ENCODE data around the gene CORO1C.

Gene CORO1C

GRCh38 chr12:108647585-108648287 lies 83.6 kb downstream of the CORO1C start:
- DNase-seq (ENCODE audit: low read depth in 2 of 2) = no peak

- DNase-seq (ENCODE audit: low read depth in 2 of 2) = no peak
These were observed 84.4 kb downstream of the CORO1C start for GRCh38 chr12:108646600-108647579.

DNA sequence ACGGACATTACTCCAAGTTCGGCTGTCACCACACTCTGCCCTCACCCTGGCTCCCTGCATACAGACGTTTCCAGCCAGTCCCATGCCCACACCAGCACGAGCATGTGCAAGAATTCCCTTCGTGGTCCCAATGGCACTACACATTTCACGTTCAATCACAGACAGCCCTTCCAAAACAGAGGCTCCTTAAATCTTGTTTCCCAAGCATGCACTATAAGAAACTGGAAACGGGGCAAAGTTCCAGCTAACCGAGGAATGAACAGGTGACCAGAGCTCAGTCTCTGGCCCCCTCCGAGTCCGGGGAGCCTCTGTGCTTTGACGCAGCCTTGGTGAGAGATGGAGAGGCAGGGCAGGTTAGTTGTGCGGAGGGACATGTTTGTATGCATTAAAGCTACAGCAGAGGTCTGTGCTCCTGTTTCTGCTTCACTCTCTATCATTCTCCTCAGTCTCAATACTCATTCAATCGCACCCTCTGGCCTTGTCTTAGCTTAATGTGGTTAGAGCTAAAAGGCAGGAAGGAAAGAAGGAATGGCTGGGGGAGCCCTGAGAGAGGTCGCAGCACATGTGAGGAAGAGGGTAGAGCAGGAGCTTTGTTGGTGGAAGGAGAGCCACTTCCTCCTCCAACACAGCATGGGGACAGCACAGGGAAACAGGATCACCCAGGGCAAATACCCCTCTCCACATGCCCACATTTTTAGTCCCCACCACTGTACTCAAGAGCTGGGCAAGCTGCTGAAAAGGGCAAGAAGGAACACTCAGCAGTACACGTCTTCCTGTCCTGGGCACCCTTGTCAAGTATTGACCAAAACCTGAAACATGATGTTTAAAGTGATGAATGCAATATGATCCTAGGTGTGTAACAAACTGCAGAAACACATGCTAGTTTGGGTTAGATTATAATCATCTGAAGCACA lies 85.4 kb downstream of the CORO1C start:
- DNase-seq (ENCODE audit: low read depth in 2 of 2) = no peak

DNA sequence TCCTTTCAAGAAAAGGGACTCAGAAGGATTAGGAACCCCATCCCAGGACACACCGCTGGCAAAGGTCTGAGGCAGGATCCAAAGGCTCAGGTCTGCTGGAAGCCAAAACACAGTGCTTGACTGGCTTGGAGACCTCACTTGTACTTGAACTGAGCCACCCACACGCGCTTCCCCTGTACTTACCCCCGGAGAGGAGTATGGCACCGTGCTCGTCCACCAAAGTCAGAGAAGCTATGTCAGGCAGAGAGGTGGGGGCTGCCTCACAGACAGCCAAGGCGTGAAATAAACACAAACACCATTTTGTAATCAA lies 86.6 kb downstream of the CORO1C start:
- DNase-seq (ENCODE audit: low read depth in 2 of 2) = no peak

GRCh38 chr12:108643941-108644810 lies 87.1 kb downstream of the CORO1C start:
- no peak for DNase-seq (ENCODE audit: low read depth in 2 of 2)

- DNase-seq (ENCODE audit: low read depth in 2 of 2) = no peak
These were observed 88.2 kb downstream of the CORO1C start for GRCh38 chr12:108642899-108643654.

- DNase-seq (ENCODE audit: low read depth in 2 of 2) = no peak
These were observed 88.9 kb downstream of the CORO1C start for GRCh38 chr12:108642269-108642870.

DNA sequence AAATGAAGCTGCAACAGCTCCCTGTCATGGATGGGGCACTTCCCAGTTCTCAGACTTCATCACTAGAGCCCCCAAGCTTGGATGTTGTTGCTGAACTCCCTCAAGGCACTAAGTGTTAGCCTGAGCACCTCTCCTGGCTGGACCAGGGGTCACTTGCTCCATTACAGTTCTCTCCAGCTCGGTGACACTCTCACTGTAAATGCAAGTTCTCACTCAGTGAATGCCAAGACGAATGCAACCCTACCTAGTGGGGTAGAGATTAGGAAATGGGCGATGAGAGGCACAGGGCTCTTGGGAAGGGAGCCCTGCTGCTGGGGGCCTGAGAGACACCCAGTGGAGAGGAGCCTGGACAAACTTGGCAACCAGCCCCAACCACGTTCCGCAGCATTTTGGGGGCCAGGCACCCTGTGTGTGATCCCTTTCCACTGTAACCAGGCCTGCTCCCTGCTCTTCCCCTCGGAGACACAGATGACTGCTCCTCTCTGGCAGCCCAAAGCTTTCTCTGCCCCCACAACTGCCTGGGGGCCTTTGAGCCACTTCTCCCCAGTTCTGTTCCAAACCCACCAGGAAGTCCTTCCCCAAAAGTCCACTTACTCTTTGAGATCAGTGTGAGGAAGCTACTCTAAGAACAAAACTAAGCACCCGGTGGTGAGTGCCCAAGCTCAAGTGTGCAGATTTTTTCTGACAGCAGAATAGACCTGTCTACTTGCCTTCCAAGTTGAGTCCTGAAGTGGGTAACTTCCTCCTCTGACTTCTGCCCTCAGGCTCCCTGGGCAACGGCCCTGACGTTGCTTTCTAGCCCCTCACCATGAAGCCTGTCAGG lies 89.7 kb downstream of the CORO1C start:
- DNase-seq (ENCODE audit: low read depth in 2 of 2) = no peak

DNA sequence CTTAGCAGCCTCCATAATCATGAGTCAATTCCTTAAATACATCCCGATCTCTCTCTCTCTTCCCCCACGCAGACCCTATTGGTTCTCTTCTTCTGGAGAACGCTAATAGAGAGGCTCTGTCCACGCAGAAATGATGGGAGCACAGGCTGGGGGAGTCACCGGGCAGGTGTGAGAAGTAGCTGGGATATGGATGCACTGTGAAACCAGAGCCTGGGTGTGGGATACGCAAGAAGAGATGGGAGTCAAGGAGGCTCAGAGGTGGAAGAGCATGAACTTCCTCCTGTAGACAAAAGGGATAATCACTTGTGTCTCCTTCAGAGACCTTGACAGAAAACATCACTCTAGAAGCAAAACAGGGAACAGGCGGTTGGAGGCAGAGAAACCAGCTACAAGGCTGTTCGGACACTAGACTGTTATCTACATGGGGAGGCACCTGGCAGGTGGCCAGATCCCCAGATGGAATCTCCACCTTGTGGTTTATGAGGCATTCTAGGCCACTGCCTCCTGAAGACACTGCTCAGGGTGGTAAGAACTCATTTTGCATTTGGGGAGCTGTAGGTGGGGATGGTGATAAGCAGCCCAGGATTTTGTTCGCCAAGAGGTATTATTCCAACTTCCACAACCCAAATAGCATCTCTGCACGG lies 90.4 kb downstream of the CORO1C start:
- DNase-seq (ENCODE audit: low read depth in 2 of 2) = no peak

GRCh38 chr12:108638997-108639822 lies 92.1 kb downstream of the CORO1C start:
- no peak for DNase-seq (ENCODE audit: low read depth in 2 of 2)

GRCh38 chr12:108638141-108638827 lies 93.0 kb downstream of the CORO1C start:
- DNase-seq (ENCODE audit: low read depth in 2 of 2) = no peak

- DNase-seq (ENCODE audit: low read depth in 2 of 2) = no peak
These were observed 93.9 kb downstream of the CORO1C start for GRCh38 chr12:108637222-108637971.

DNA sequence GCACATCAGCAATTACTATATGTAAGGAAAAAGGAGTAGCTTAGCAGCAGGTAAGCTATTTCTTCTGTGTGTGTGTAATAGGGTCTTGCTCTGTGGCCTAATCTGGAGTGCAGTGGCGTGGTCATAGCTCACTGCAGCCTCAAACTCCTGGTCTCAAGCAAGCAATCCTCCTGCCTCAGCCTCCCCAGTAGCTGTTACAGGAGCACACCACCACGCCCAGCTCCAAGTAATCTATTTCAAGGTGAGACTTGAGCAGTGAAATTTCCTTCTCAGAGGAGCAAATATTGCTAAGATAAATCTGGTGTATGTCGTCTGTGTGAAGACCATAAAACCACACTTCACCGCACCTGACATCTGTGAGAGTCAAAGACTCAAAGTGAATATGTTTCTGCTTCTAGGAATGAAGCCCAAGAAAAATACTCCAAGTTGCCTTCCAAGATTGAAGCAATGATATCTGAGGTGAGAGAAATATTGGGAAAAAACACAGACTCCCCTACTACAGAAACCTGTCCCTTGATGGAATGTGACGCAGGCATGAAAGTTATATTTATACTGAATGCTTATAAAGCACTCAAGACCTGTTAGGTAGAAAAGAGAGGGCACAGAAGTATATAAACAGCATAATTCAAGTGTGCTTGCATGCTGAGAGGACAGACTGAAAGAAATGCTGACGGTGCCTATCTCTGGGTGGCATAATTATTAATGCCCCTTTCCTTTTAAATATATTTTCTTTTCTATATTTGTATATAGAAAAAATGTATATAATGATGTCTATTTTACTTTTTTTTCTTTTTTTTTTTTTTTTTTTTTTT lies 95.1 kb downstream of the CORO1C start:
- DNase-seq (ENCODE audit: low read depth in 2 of 2) = no peak

DNA sequence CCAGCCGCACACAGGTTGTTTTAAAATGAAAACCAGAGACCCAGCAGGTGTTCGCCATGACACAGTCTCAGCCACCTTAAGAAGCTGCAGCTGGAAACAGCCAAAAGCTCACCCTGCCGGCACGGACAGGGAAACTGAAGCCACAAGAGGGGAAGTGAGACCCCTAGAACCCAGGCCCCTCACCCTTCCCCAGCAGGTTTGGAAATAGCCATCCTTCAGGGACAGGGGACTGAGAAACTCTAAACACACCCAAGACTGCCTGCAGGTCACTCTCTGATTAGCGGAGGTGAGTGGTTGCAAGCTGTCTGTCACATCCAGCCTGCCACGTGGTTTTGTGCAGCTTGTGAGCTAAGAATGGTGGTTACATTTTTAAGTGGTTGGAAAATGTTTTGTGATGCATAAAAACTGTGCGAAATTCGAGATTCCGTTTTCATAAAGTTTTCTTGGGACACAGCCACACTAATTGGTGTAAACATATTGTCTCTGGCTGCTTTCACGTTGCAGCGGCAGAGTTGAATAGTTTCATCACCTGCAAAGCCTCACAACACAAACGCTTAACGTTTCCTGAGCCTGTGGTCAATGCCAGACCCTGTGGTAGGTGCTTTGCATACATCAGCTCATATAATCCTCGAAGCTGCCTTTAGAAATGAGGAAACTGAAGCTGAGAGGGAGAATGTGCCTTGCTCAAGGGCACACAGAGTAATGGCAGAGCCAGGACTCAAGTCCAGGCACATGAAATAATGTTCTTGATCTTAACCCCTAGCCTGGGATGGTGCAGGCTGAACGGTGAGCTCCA lies 95.9 kb downstream of the CORO1C start:
- DNase-seq (ENCODE audit: low read depth in 2 of 2) = no peak

GRCh38 chr12:108634341-108634751 lies 97.0 kb downstream of the CORO1C start:
- no peak for DNase-seq (ENCODE audit: low read depth in 2 of 2)
